ENCODE results near the gene CST4. TPM values are rescaled to one million over a fixed set of nuclear protein-coding genes. Genes with fewer than 3 reads are reported as not detected.
"Not testable (repeated sequence)": the region's sequence is repeated elsewhere in the genome, so short reads cannot be mapped to it uniquely, and the experiment has no call there.

Gene CST4
- total RNA-seq, 2 donors from 2014 or later, result not detected

DNA sequence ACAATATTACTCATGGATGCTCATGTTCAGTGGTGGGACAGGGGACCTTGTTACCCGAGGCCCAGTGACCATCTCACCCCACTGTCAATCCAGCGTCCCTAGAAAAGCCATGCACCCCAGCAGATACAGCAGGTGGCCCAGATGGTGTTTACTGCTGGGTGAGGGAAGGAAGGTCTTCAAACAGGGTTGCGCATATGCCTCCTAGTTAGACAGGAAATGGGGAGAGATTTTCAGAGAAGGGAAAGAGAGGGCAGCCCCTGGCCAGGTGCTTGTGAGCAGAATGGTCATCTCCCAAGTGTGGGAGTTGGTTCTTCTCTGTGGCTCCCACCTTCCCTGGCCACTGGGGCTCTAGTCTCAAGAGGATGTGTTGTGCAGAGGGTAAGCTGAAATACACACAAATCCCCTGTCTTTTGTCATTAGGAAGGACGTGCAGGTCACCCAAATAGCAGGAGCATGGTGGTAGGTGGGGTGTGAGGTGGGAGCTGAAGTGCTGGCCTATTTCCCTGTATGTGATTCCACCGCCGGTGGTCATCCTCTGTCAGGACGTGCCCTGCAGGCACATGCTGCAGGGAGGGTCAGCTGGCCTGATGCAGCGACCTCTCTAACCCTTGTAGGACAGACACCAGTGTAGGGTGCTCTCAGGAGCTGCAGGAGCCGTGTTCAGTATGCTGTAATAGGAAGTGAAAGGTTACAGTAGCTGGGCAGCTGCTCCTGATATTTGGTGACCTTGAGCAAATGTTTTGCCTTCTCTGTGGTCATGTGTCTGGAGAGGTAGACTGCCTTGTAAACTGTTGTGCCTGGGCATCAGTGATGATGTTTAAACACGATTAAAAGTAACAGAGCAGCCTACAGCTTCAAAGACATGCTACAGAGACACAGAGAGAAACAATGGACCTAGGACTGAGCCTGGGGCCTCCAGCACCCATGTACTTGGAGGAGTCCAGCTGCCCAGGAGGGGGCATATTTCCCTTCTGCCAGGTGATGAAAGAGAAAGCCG is 47.9 kb downstream of the CST4 start:
- peaks cover 3% of the 10 kb centered on the region for H3K36me3 Mint-ChIP-seq (ENCODE audit: low read depth)
- no peak for ATAC-seq

DNA sequence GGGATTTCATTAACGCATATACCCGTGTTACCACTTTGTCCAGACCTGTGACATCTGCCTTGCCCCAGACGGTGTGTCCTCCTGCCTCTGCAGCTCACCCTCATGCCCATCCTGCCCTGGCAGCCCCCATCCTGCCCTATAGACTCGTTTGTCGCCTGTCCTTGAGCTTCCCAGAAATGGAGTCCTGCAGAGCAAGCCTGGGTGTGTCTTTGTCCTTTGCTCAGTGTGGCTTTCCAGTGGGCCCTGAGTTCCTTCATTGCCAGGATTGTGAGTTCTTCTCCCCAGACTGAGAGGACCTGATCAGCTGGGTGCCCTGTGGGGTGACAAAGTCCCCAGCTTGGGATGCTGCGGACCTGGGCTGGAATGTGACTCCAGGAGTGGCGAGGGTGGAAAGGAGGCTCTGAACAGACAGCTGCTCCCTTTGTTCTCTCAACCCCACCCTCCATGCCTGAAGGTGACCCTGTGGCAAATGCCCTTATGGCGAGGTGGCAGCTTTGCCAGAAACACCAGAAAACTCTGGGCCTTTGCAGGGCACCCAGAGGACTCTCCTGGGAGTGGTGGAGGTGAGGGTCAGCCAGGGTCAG is 48.7 kb downstream of the CST4 start:
- no peak for ATAC-seq
- peaks cover 51% of the 10 kb centered on the region for H3K27me3 Mint-ChIP-seq
- no peak for DNase-seq
- peaks cover 5% of the 10 kb centered on the region for H3K4me1 Mint-ChIP-seq
- H3K36me3 Mint-ChIP-seq (ENCODE audit: low read depth), result peaks cover 3% of the 10 kb centered on the region
- H3K4me3 Mint-ChIP-seq, result no peak overlapping the region
- H3K27ac Mint-ChIP-seq, result no peak overlapping the region
- H3K9me3 ChIP-seq (ENCODE audit: control insufficient read depth, low read length, poor library complexity, severe bottlenecking), result no peaks in the 10 kb centered on the region

More for the DNA sequence above, 47.9 kb downstream of the CST4 start:
- H3K4me1 Mint-ChIP-seq, result peaks cover 5% of the 10 kb centered on the region
- no peak for DNase-seq
- H3K9me3 ChIP-seq (ENCODE audit: control insufficient read depth, low read length, poor library complexity, severe bottlenecking), result no peaks in the 10 kb centered on the region
- H3K27me3 Mint-ChIP-seq, result peaks cover 51% of the 10 kb centered on the region
- no peak overlapping the region for H3K27ac Mint-ChIP-seq
- H3K4me3 Mint-ChIP-seq, result no peak overlapping the region

DNA sequence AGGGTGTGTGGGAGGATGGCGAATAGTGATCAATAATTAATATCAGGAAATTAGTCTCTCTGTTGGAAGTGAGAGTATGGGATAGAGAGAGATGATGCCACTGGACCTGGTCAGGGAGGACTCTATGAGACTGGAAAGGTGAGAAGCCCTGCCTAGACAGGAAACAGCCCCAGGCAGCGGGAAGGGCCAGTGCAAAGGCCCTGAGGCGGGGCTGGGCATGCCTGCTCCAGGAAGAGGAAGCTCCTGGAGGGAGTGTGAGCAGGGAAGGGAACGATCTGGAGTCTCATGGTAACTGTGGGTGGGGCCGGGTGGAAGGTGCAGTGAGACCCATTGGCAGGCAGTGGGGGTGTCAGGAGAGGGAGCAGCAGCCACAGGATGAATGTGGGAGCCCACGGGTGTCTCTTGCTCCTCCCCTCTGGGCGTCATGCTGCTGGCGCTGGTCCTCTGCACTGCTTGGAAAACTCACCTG is 49.3 kb downstream of the CST4 start:
- H3K36me3 Mint-ChIP-seq (ENCODE audit: low read depth), result peaks cover 5% of the 10 kb centered on the region
- H3K4me3 Mint-ChIP-seq, result no peak overlapping the region
- H3K27ac Mint-ChIP-seq, result no peak overlapping the region
- ATAC-seq (no peak), DNase-seq (no peak)
- H3K9me3 ChIP-seq (ENCODE audit: control insufficient read depth, low read length, poor library complexity, severe bottlenecking), result no peaks in the 10 kb centered on the region
- peaks cover 56% of the 10 kb centered on the region for H3K27me3 Mint-ChIP-seq
- H3K4me1 Mint-ChIP-seq, result peaks cover 9% of the 10 kb centered on the region

DNA sequence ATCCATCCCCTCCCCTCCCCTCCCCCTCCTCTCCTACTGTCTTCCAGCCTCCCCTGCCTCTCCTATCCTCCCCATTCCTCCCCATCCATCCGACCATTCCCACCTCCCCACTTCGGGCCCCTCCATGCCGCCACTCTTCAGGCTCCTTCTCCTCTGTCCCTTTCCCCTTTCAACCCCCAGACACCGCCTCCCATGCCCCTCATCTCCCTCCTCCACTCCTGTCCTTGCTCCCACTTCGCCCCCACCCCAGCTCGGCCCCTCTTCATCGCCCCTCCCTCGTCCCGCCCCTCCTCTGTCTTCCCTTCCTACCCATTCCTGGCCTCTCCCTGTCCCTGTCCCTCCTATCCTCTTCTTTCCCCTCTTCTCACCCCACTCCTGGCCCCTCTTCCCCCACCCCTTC is 50.5 kb downstream of the CST4 start:
- H3K9me3 ChIP-seq (ENCODE audit: control insufficient read depth, low read length, poor library complexity, severe bottlenecking), result no peaks in the 10 kb centered on the region
- no peak overlapping the region for H3K4me3 Mint-ChIP-seq
- H3K27me3 Mint-ChIP-seq, result peaks cover 60% of the 10 kb centered on the region
- ATAC-seq, result no peak
- no peak for DNase-seq
- H3K4me1 Mint-ChIP-seq, result peaks cover 6% of the 10 kb centered on the region
- peaks cover 5% of the 10 kb centered on the region for H3K36me3 Mint-ChIP-seq (ENCODE audit: low read depth)
- no peak overlapping the region for H3K27ac Mint-ChIP-seq

DNA sequence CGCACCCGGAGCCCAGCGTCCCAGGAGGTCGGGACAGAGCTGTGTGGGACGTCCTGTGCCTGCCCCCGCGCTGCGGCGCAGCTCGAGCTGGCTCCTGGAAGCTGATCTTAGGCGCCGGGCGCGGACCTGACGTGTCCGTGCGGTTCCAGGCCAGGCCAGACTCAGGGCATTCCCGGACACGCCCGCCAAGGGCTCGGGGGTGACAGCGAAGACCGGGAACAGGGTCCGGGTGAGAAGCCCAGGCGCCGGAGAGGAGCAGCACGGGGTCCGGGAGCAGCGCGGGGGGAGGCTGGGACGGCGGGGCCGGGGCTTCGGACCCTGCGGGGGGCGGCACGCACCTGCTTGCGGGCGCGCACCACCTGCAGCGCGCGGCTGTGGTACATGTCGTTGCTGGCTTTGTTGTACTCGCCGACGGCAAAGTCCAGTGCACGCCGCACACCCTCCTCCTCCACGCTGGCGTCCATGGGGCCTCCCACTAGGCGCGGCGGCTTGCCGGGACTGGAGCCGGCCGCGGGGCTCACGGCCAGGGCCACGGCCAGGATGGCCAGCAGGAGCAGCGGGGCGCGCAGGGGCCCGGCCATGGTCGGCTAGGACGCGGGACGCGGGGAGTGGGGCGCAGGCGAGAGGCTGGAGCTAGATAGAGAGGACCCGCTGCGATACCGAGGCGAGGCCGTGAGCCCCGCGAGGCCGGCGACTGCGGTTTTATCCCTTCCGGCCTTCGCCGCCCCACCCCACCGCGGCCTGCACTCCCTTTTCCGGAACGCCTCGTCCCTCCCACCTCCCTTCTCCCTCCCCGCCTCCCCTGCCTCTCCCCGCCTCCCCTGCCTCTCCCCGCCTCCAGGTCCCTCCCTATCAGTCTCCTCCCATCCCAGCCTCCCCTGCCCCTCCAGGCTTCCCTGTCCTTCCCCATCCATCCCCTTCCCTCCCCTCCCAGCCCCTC is 51.3 kb downstream of the CST4 start, which contains the start of gene CST3:
Gene CST3 (minus strand): TSS at position 674 of the 940 bp plus-strand sequence. CDS start 93 bp downstream, at position 581.
- ATAC-seq, result no peak
- Mint-ChIP-seq H3K27ac (no peak within 1 kb of the TSS), H3K4me3 (peak within 1 kb of the TSS; percentile 49), H3K27me3 (peaks cover 60% of the 10 kb centered on the region), H3K36me3 (ENCODE audit: low read depth) (peaks cover 5% of the 10 kb centered on the region), H3K4me1 (peaks cover 6% of the 10 kb centered on the region)
- no peaks in the 10 kb centered on the region for H3K9me3 ChIP-seq (ENCODE audit: control insufficient read depth, low read length, poor library complexity, severe bottlenecking)
- DNase-seq, result no peak

DNA sequence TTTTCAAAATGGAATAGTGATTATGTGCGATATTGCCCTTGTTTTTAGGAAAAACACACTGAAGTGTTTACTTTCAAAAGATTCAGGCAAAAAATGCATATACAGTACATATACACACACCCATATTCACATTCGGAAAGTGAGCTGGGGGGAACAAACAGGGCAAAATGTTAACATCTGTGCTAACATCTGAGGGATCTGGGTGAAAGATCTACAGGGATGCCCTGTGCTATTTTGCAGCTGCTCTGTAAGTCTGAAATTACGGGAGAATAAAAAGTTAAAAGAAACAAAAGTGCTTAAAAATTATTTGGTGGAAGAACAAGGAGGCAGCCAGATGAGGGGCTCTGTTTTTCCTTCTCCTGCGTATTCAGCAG is 51.9 kb downstream of the CST4 start:
- H3K27me3 Mint-ChIP-seq, result peaks cover 57% of the 10 kb centered on the region
- peak overlapping the region; percentile 49 for H3K4me3 Mint-ChIP-seq
- no peaks in the 10 kb centered on the region for H3K9me3 ChIP-seq (ENCODE audit: control insufficient read depth, low read length, poor library complexity, severe bottlenecking)
- ATAC-seq (no peak), DNase-seq (no peak)
- peaks cover 5% of the 10 kb centered on the region for H3K36me3 Mint-ChIP-seq (ENCODE audit: low read depth)
- H3K27ac Mint-ChIP-seq, result no peak overlapping the region
- H3K4me1 Mint-ChIP-seq, result peaks cover 6% of the 10 kb centered on the region

DNA sequence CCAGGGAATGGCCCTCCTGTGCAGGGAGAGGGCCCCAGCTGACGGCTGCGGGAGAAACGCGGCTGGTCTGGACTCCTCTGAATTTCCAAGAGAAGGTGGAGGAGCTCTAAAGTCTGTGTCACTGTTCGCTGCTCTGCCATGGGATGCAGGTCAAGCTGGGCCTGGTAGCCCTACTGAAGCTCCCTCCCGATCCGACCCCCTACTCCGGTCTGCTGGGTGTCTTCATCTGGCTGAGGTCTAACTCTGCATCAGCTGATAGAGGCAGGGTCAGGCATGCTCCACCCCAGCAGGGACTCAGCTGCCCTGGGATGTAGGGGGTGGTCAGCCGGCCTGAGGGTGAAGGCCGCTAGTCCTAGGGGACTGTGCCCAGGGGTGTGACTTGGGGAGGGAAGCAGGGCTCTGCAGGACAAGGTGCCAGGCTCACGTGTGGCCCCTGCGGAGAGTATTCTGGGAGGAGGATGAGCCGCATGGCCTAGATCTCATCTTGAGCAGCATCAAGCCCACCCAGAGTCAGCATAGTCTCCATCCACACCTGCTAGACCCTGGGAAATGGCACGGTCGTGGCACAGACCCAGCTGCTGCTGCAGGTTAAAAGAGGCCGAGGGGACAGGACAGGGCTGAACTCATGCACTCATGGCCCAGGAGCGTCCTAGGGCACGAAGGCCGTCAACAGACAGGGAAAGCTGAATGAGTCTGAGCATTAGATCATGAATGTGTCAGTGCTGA is 52.5 kb downstream of the CST4 start:
- peaks cover 5% of the 10 kb centered on the region for H3K36me3 Mint-ChIP-seq (ENCODE audit: low read depth)
- ATAC-seq (no peak), DNase-seq (no peak)
- H3K27ac Mint-ChIP-seq, result no peak overlapping the region
- H3K27me3 Mint-ChIP-seq, result peaks cover 57% of the 10 kb centered on the region
- H3K4me3 Mint-ChIP-seq, result peak overlapping the region; percentile 49
- H3K4me1 Mint-ChIP-seq, result peaks cover 6% of the 10 kb centered on the region
- no peaks in the 10 kb centered on the region for H3K9me3 ChIP-seq (ENCODE audit: control insufficient read depth, low read length, poor library complexity, severe bottlenecking)

DNA sequence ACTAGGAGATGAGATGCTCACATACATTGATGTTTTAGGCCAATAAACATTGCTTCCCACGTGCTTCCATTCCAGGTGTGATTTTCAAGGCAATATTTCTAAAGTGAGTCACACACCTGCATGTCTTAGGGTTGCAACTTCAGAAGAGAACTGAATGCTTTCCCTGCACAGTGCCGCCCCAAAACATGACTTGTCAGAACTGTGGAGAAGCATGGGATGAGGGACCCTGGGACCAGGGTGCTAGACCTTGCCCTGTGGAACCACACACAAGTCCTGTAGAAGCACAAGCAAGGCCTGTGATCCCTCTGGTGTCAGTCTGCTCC is 53.1 kb downstream of the CST4 start:
- not testable (repeated sequence) for H3K4me3 Mint-ChIP-seq; ATAC-seq; DNase-seq; H3K9me3 ChIP-seq (ENCODE audit: control insufficient read depth, low read length, poor library complexity, severe bottlenecking); H3K4me1 Mint-ChIP-seq; H3K36me3 Mint-ChIP-seq (ENCODE audit: low read depth); H3K27ac Mint-ChIP-seq
- H3K27me3 Mint-ChIP-seq, result peaks cover 57% of the 10 kb centered on the region

Other genes with a start within 250 kb of the CST4 start
- not detected for gene CSTL1, start 249.4 kb downstream of the CST4 start, total RNA-seq
- not detected for gene CST11, start 236.2 kb downstream of the CST4 start, total RNA-seq
- gene CST8, start 197.9 kb downstream of the CST4 start, total RNA-seq, result not detected
- gene CST9L, start 120.6 kb downstream of the CST4 start, total RNA-seq, result not detected
- gene CST9, start 83.1 kb downstream of the CST4 start, total RNA-seq, result not detected
- gene CST3, start 51.1 kb downstream of the CST4 start, total RNA-seq, result 10 to 100 TPM; 29.5 to 87.5 TPM
- not detected for gene CST1, start 61.9 kb upstream of the CST4 start, total RNA-seq
- not detected for gene CST2, start 137.7 kb upstream of the CST4 start, total RNA-seq
- gene CST5, start 190.7 kb upstream of the CST4 start, total RNA-seq, result not detected